Measurements from ENCODE around the gene CACNA1C.

The CACNA1C gene

GRCh38 chr12:2190085-2190484 lies 137.3 kb downstream of the CACNA1C start:
- Histone ChIP-seq H3K36me3 (ENCODE audit: low read depth) (no peaks in the 10 kb centered on the region), H3K4me3 (ENCODE audit: severe bottlenecking) (no peak overlapping the region), H3K27me3 (ENCODE audit: insufficient read depth, poor library complexity, severe bottlenecking) (peaks cover 15% of the 10 kb centered on the region), H3K4me1 (ENCODE audit: insufficient read depth, poor library complexity, severe bottlenecking) (no peaks in the 10 kb centered on the region), H3K27ac (ENCODE audit: poor library complexity, severe bottlenecking) (no peak overlapping the region), H3K9me3 (ENCODE audit: severe bottlenecking) (no peaks in the 10 kb centered on the region)
- TF ChIP-seq CTCF (IDR thresholded peaks at IDR 0.05; ENCODE audit: poor library complexity, severe bottlenecking): no peak
- no peak for DNase-seq (ENCODE audit: low spot score)
- no peak for ATAC-seq (ENCODE audit: low read depth)

GRCh38 chr12:2190896-2191533 lies 138.2 kb downstream of the CACNA1C start:
- Histone ChIP-seq H3K36me3 (ENCODE audit: low read depth) (no peaks in the 10 kb centered on the region), H3K4me3 (ENCODE audit: severe bottlenecking) (no peak overlapping the region), H3K27ac (ENCODE audit: poor library complexity, severe bottlenecking) (no peak overlapping the region), H3K9me3 (ENCODE audit: severe bottlenecking) (no peaks in the 10 kb centered on the region), H3K27me3 (ENCODE audit: insufficient read depth, poor library complexity, severe bottlenecking) (peaks cover 14% of the 10 kb centered on the region), H3K4me1 (ENCODE audit: insufficient read depth, poor library complexity, severe bottlenecking) (no peaks in the 10 kb centered on the region)
- no peak for TF ChIP-seq CTCF (IDR thresholded peaks at IDR 0.05; ENCODE audit: poor library complexity, severe bottlenecking)
- DNase-seq (ENCODE audit: low spot score) (no peak), ATAC-seq (ENCODE audit: low read depth) (no peak)

- Histone ChIP-seq H3K4me1 (ENCODE audit: insufficient read depth, poor library complexity, severe bottlenecking) (no peaks in the 10 kb centered on the region), H3K27ac (ENCODE audit: poor library complexity, severe bottlenecking) (no peak overlapping the region)
- no peak for ATAC-seq (ENCODE audit: low read depth)
These were observed 138.9 kb downstream of the CACNA1C start for GRCh38 chr12:2191534-2192153.

GRCh38 chr12:2192231-2192630 lies 139.4 kb downstream of the CACNA1C start:
- H3K36me3 ChIP-seq (ENCODE audit: low read depth): no peaks in the 10 kb centered on the region
- H3K4me1 ChIP-seq (ENCODE audit: insufficient read depth, poor library complexity, severe bottlenecking): no peaks in the 10 kb centered on the region
- ATAC-seq (ENCODE audit: low read depth): no peak
- no peak for DNase-seq (ENCODE audit: low spot score)
- peaks cover 2% of the 10 kb centered on the region for H3K27me3 ChIP-seq (ENCODE audit: insufficient read depth, poor library complexity, severe bottlenecking)
- TF ChIP-seq CTCF (IDR thresholded peaks at IDR 0.05; ENCODE audit: poor library complexity, severe bottlenecking): no peak
- no peak overlapping the region for H3K27ac ChIP-seq (ENCODE audit: poor library complexity, severe bottlenecking)
- no peaks in the 10 kb centered on the region for H3K9me3 ChIP-seq (ENCODE audit: severe bottlenecking)
- H3K4me3 ChIP-seq (ENCODE audit: severe bottlenecking): no peak overlapping the region

More at GRCh38 chr12:2191534-2192153, 138.9 kb downstream of the CACNA1C start:
- H3K27me3 ChIP-seq (ENCODE audit: insufficient read depth, poor library complexity, severe bottlenecking): peaks cover 7% of the 10 kb centered on the region
- H3K36me3 ChIP-seq (ENCODE audit: low read depth): no peaks in the 10 kb centered on the region
- no peak overlapping the region for H3K4me3 ChIP-seq (ENCODE audit: severe bottlenecking)
- H3K9me3 ChIP-seq (ENCODE audit: severe bottlenecking): no peaks in the 10 kb centered on the region
- no peak for DNase-seq (ENCODE audit: low spot score)
- TF ChIP-seq CTCF (IDR thresholded peaks at IDR 0.05; ENCODE audit: poor library complexity, severe bottlenecking): no peak

- TF ChIP-seq CTCF (IDR thresholded peaks at IDR 0.05; ENCODE audit: poor library complexity, severe bottlenecking): no peak
- DNase-seq (ENCODE audit: low spot score) (no peak), ATAC-seq (ENCODE audit: low read depth) (no peak)
- Histone ChIP-seq H3K4me1 (ENCODE audit: insufficient read depth, poor library complexity, severe bottlenecking) (peaks cover 6% of the 10 kb centered on the region), H3K36me3 (ENCODE audit: low read depth) (no peaks in the 10 kb centered on the region), H3K4me3 (ENCODE audit: severe bottlenecking) (no peak overlapping the region), H3K9me3 (ENCODE audit: severe bottlenecking) (no peaks in the 10 kb centered on the region), H3K27ac (ENCODE audit: poor library complexity, severe bottlenecking) (no peak overlapping the region), H3K27me3 (ENCODE audit: insufficient read depth, poor library complexity, severe bottlenecking) (peaks cover 3% of the 10 kb centered on the region)
These were observed 141.3 kb downstream of the CACNA1C start for GRCh38 chr12:2194060-2194459.

Measured in RWPE2 (cell line).